MG63 (cell line): ENCODE measurements around the gene MUCL3. TPM values are rescaled to one million over a fixed set of nuclear protein-coding genes. Genes with fewer than 3 reads are reported as not detected.
A peak's percentile ranks its signal among the peaks of the same experiment; 100 is the strongest.

Source experiments
- DNase-seq: peaks from one replicate; pipeline ENCODE4 v3.0.0-alpha.2; 2020
- H3K27me3 ChIP-seq: fragments of 250-450 bp; sonication (Bioruptor Pico); 2 replicates; pipeline ENCODE4 v1.5.1; 2020; ENCODE audit warnings: mild to moderate bottlenecking, moderate library complexity
- H3K36me3 ChIP-seq: fragments of 250-450 bp; sonication (Bioruptor Pico); 2 replicates; pipeline ENCODE4 v1.5.1; 2020; ENCODE audit warnings: mild to moderate bottlenecking, moderate library complexity
- H3K4me3 ChIP-seq: fragments of 250-450 bp; sonication (Bioruptor Pico); 2 replicates; pipeline ENCODE4 v1.5.1; 2020; ENCODE audit warnings: mild to moderate bottlenecking, moderate library complexity
- H3K9me3 ChIP-seq: fragments of 250-450 bp; sonication (Bioruptor Pico); 2 replicates; pipeline ENCODE4 v1.5.1; 2020; ENCODE audit warnings: mild to moderate bottlenecking, moderate library complexity
- total RNA-seq: library from RNA; depleted of rRNA; stranded (reverse); fragments of >200 nt; shearing (Covaris generic); gene quantifications from 2 replicates; pipeline ENCODE4 v1.2.3, GENCODE V29; 2014; ENCODE audit warnings: low replicate concordance

Gene MUCL3
- total RNA-seq, 1 experiment from 2014 or later, result not detected

DNA sequence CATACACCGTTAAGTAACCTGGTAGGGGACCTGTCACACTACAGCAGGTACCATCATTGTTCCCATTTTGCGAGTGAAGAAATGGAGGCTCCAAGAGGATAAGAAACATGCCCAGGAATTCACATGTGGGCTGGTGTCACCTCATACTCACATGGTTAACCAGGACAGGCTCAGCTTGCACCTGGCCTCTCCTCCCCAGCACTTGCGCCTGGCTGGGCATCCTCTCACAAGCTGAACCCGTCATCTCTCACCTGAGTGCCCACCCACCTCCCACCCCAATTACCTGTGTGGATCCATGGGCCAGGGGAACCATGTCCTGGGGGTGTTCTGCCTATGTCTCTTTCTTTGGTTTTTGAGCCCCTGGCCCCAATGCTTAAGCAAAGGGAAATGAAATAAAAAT is 10.3 kb upstream of the MUCL3 start:
- no peak for DNase-seq
- Histone ChIP-seq H3K9me3 (no peaks in the 10 kb centered on the region), H3K27me3 (no peaks in the 10 kb centered on the region), H3K36me3 (no peaks in the 10 kb centered on the region), H3K4me3 (no peak overlapping the region)

DNA sequence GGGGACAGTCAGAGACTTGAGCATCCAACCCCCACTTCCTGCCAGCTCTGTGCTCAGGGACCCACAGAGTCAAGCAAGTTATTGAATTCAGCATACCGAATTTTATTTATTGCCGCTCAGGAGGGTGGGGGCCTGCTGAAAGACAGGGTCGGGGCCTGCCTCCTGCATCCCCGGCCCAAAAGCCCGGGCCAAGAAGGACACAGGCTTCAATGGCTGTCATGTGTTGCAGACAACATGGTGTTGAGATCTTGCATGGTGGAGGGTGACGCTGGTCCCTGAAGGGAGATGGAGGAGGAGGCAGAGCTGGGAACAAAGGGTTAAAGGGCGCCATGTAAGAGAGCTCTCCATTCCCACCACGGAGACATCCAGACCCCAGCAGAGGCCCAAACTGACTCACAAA is 9.5 kb upstream of the MUCL3 start:
- H3K36me3 ChIP-seq, result no peaks in the 10 kb centered on the region
- H3K4me3 ChIP-seq, result no peak overlapping the region
- DNase-seq, result no peak
- H3K9me3 ChIP-seq, result no peaks in the 10 kb centered on the region
- H3K27me3 ChIP-seq, result no peaks in the 10 kb centered on the region

- Histone ChIP-seq H3K4me3 (no peak within 1 kb of the TSS), H3K9me3 (no peaks in the 10 kb centered on the region), H3K27me3 (no peaks in the 10 kb centered on the region), H3K36me3 (no peaks in the 10 kb centered on the region)
- DNase-seq, result no peak
Measured at GRCh38 chr6:30931969-30932645, 8.7 kb upstream of the MUCL3 start, which contains the start of gene SFTA2. SFTA2 (minus strand) TSS chr6:30932170; CDS start chr6:30932096, 74 bp downstream.

- Histone ChIP-seq H3K36me3 (no peaks in the 10 kb centered on the region), H3K9me3 (no peaks in the 10 kb centered on the region), H3K4me3 (no peak overlapping the region), H3K27me3 (no peaks in the 10 kb centered on the region)
- no peak for DNase-seq
Measured at GRCh38 chr6:30932665-30933365, 8.0 kb upstream of the MUCL3 start.

GRCh38 chr6:30935018-30935417 is 5.8 kb upstream of the MUCL3 start:
- Histone ChIP-seq H3K4me3 (no peak overlapping the region), H3K9me3 (no peaks in the 10 kb centered on the region), H3K27me3 (no peaks in the 10 kb centered on the region), H3K36me3 (no peaks in the 10 kb centered on the region)
- DNase-seq, result no peak

DNA sequence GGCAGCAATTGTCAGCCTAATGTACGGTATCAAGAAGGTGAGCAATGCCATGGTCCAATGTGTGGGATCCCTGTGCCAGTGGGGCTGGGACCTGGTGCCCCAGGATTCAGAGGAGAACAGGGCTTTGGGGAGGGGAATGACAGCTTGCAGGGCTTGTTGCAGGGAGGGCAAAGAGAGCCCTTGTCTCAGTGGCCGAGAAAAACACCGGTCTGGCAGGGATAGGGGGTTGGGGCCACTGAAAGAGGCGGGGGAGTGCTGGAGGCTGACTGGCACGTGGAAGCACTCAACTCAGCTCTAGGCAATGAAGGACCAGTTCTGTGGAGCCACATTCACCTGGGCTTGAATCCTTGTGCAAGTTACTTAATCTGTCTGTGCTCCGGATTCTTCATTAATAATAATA is 3.5 kb upstream of the MUCL3 start:
- no peak for DNase-seq
- no peaks in the 10 kb centered on the region for H3K36me3 ChIP-seq
- no peaks in the 10 kb centered on the region for H3K9me3 ChIP-seq
- H3K27me3 ChIP-seq, result no peaks in the 10 kb centered on the region
- no peak overlapping the region for H3K4me3 ChIP-seq

DNA sequence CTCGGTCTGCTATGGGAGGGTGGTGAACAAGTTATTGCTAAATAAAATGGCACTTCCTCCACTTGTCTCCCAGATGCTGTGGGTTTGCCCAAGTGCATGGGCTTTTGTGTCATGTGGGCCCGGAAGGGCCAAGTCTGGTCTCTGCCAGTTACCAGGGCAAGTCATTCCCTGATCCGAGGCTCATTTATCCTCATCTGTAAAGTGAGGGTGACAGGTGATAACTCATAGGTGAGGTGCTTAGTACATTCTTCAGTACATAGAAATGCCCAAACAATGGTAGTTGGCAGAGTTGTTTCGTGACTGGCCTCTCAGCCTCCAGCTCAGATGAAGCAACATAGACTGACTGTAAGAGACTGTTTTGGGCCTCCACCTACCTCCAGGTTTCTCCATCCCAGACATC is 2.0 kb upstream of the MUCL3 start:
- no peaks in the 10 kb centered on the region for H3K27me3 ChIP-seq
- H3K36me3 ChIP-seq, result no peaks in the 10 kb centered on the region
- H3K4me3 ChIP-seq, result no peak overlapping the region
- H3K9me3 ChIP-seq, result no peaks in the 10 kb centered on the region
- DNase-seq, result no peak

- Histone ChIP-seq H3K9me3 (no peaks in the 10 kb centered on the region), H3K27me3 (no peaks in the 10 kb centered on the region), H3K4me3 (no peak overlapping the region), H3K36me3 (no peaks in the 10 kb centered on the region)
- no peak for DNase-seq
Measured at GRCh38 chr6:30939473-30939872, 1.3 kb upstream of the MUCL3 start.

GRCh38 chr6:30942338-30943060 is 1.7 kb downstream of the MUCL3 start:
- Histone ChIP-seq H3K9me3 (no peaks in the 10 kb centered on the region), H3K36me3 (no peaks in the 10 kb centered on the region), H3K4me3 (no peak overlapping the region), H3K27me3 (no peaks in the 10 kb centered on the region)
- peak; percentile 75 for DNase-seq

GRCh38 chr6:30944051-30944450 is 3.3 kb downstream of the MUCL3 start:
- DNase-seq, result no peak
- Histone ChIP-seq H3K27me3 (no peaks in the 10 kb centered on the region), H3K9me3 (no peaks in the 10 kb centered on the region), H3K4me3 (no peak overlapping the region), H3K36me3 (no peaks in the 10 kb centered on the region)

GRCh38 chr6:30945281-30945680 is 4.5 kb downstream of the MUCL3 start:
- DNase-seq, result no peak
- no peaks in the 10 kb centered on the region for H3K36me3 ChIP-seq

DNA sequence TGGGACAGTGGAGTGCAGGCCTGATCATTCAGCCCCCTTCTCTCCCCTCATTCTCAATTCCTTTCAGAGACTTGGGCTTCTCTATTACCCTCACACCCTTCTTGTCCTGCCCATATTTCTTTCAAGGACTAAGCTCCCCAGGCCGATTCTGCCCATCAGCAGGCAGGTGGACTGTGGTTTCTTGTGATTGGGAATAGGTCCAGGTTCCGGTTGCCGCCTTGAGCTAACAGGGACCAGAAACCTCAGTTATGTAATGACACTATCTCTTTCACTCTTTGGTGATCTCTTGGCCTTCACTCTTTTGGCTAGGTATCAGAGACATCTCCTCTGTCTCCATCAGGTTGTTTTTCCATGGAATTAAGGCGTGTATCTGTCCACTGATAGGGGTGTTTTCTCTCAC is 6.5 kb downstream of the MUCL3 start:
- no peaks in the 10 kb centered on the region for H3K9me3 ChIP-seq
- no peak for DNase-seq
- H3K4me3 ChIP-seq, result no peak overlapping the region
- H3K27me3 ChIP-seq, result no peaks in the 10 kb centered on the region
- H3K36me3 ChIP-seq, result no peaks in the 10 kb centered on the region

More at GRCh38 chr6:30945281-30945680, 4.5 kb downstream of the MUCL3 start:
- Histone ChIP-seq H3K9me3 (no peaks in the 10 kb centered on the region), H3K27me3 (no peaks in the 10 kb centered on the region), H3K4me3 (no peak overlapping the region)

- Histone ChIP-seq H3K27me3 (no peaks in the 10 kb centered on the region), H3K36me3 (no peaks in the 10 kb centered on the region), H3K9me3 (no peaks in the 10 kb centered on the region), H3K4me3 (no peak overlapping the region)
- DNase-seq, result no peak
Measured at GRCh38 chr6:30948811-30949210, 8.0 kb downstream of the MUCL3 start.

GRCh38 chr6:30951907-30952469 is 11.2 kb downstream of the MUCL3 start:
- H3K4me3 ChIP-seq, result no peak overlapping the region
- H3K27me3 ChIP-seq, result no peaks in the 10 kb centered on the region
- no peaks in the 10 kb centered on the region for H3K9me3 ChIP-seq
- no peaks in the 10 kb centered on the region for H3K36me3 ChIP-seq
- no peak for DNase-seq

DNA sequence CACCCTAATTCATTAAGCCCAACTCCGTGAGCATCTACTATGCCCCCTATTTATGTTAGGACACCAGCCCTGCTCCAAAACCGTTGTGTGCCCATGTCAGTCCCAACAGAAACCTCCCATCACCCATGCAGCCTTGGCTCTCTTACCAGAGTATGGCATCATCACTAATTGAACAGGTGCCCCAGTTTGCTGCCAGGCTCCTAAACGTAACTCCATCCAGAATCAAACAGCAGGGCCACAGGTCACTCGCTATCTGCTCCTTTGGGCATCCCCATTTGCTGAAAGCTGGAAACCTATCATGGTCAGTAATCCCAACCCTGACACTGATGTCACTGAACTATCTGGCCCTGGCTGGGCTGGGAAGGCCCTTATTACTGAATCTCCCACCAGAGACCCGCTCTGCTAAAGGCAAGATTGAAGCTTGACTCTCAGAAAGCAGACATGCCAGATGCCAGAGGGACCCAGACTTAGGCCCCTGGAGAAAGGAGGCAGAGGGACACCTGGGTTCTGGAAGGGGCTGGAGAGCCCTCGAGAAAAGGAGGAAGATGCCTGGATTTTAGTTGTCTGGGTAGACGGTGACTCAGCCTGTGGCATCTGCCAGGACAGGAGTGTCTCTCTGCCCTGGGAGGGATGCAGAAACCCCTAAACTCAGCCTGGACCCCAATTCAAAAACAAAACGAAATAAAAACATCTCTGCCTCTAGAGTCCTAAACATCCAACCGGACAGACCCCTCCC is 14.0 kb downstream of the MUCL3 start:
- Histone ChIP-seq H3K27me3 (no peaks in the 10 kb centered on the region), H3K9me3 (no peaks in the 10 kb centered on the region), H3K36me3 (no peaks in the 10 kb centered on the region), H3K4me3 (no peak overlapping the region)
- DNase-seq, result no peak

GRCh38 chr6:30955367-30956042 is 14.7 kb downstream of the MUCL3 start:
- DNase-seq, result no peak
- Histone ChIP-seq H3K9me3 (no peaks in the 10 kb centered on the region), H3K27me3 (no peaks in the 10 kb centered on the region), H3K36me3 (no peaks in the 10 kb centered on the region), H3K4me3 (no peak overlapping the region)
